Hepatic stellate cell (primary cell): ENCODE data around the gene TMEM234.

Source experiments
- DNase-seq: peaks from one replicate; pipeline ENCODE4 v3.0.0; 2011; ENCODE audit warnings: low spot score

Gene TMEM234

GRCh38 chr1:32239790-32240139, 17.6 kb upstream of the TMEM234 start:
- DNase-seq: no peak

- DNase-seq: no peak
Observed at GRCh38 chr1:32239337-32239736, 17.2 kb upstream of the TMEM234 start.

GRCh38 chr1:32234792-32235191, 12.6 kb upstream of the TMEM234 start:
- no peak for DNase-seq

- no peak for DNase-seq
Observed at GRCh38 chr1:32232558-32233304, 10.6 kb upstream of the TMEM234 start.

DNA sequence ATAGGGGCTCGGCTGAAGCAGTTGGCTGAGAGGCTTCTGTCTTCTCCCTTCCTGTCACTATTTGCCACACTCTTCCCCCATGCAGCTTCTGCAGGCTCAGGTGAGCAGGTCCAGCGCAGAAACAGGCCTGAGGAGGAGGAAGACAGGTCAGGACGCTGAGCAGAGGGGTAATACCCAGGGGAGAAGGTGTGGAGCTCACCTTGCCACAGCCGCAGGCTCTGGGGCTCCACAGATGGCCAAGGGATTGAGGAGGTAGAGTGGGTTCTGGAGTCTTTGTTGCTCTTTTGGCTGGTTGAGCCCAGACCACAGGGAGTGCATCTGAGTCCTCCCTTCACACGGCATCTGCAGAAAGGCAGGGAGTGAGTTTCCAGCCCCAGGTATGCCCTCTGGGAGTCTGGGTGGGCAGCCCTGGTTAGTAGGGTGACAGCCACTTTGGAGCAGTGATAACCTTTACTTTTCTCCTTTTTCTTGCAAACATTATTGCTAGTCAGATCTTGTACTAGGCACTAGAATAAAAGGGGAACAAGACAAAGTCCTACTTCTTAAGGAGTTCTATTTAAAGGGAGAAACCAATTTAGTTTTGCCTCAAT, 9.8 kb upstream of the TMEM234 start:
- no peak for DNase-seq

GRCh38 chr1:32228771-32229170, 6.6 kb upstream of the TMEM234 start:
- no peak for DNase-seq

DNA sequence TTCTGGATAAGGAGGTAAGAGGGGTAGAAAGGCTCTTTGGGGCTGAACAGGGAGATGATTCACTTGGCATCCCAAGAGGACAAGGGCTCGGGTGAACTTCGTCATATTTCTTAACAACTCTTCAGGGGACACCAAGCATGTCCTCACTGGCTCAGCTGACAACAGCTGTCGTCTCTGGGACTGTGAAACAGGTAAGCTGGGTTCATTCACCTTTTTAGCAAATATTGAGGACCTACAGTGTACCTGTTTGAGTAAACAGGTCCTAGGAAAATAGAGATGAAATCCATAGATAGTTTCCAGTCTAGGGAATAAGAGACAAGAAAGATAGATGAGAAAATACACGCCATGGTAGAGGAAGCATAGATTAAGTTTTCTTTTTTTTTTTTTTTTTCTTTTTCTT, 2.1 kb upstream of the TMEM234 start:
- no peak for DNase-seq

DNA sequence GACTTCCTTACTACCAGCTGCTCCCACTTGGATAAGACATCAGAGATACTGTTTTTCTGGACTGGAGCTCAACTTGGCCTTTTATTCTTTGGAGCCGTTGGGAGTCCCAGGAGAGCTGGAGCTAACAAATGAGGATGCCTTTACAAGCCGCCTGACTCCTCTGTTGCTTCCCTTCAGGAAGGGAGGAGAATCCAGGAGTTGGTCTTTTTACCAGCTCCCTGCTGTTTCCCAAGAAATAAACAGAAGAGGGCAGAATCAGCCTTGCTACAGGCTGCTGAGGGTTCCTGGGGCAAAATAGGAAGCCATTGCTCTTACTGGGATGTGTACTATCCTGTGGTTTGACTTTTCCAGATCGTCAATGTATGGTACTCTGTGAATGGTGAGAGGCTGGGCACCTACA, 1.5 kb upstream of the TMEM234 start:
- DNase-seq: no peak

GRCh38 chr1:32221581-32221979, 573 bp downstream of the TMEM234 start:
- DNase-seq: no peak

DNA sequence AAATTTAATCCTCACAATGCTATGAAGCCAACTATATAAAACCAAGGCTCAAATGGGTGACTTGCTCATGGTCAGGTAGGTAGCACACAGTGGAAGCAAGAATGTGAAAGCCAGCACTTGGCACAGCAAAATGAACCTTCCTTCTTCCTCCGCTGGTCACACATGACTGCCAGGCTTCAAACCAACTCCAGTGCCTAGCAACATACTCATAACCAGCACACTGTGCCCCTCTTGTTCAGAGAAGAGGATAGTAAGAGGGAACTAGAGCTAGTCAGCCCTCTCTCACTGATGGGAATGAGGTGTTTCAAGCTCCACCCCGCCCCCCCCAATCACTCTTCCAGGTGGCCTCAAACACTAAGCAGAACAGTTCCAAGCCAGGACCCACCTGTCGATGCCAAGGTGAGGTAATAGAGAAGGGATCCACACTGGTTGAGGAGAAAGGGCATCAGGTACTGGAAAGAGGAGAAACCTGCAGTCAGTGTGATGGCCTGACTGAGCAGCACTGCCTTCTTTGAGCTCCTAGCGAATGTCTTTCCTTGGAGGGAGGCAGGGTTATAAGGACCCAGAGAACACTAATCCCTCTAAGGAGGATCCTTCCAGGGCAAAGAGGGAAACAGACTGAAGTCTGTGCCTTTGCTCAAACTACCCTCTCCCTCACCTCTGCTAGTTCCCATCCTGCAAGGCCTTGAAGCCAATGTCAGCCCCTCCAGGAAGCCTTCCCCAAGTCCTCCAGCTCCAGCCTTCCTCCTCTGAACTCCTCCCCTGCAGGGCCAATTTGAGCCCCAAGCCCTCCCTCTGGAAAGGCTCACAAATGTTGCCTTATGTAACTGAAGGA, 1.2 kb downstream of the TMEM234 start:
- no peak for DNase-seq

DNA sequence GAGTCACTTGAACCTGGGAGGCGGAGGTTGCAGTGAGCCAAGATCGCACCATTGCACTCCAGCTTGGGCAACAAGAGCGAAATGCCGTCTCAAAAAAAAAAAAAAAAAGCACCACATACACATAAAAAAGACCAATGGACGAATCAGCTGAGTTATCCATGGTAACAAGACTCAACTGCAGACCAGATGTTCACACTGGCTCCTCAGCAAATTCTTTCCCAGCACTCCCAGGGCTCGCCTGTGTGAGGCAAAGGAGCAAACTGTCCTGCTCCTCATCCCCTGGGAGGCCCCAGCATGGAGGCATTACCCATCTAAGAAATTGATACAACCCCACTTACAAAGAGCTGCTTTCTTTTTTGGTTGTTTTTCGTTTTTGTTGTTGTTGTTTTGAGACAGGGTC, 3.1 kb downstream of the TMEM234 start:
- DNase-seq: no peak

- no peak for DNase-seq
Observed at GRCh38 chr1:32216566-32216965, 5.6 kb downstream of the TMEM234 start.

GRCh38 chr1:32215629-32216480, 6.3 kb downstream of the TMEM234 start:
- peak; percentile 84 for DNase-seq

DNA sequence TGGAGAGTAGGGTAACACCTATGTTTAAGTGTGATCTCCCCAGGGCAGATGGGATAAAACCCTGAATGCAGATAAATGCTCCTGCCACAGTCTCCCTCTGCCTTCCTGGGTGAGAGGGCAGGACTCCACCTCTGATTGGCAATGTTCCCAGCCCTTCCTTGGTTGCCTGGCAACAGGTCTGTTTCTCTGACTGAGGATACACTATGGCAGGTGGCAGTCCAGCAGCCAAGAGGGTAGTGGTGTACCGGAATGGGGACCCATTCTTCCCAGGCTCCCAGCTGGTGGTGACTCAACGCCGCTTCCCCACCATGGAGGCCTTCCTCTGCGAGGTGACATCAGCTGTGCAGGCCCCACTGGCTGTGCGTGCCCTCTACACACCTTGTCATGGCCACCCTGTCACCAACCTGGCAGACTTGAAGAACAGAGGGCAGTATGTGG, 13.2 kb downstream of the TMEM234 start, which contains the start of gene DCDC2B:
DCDC2B (plus strand) TSS at position 199 of the 438 bp plus-strand sequence; CDS start at position 204, 5 bp downstream.
- no peak for DNase-seq

- no peak for DNase-seq
Observed at GRCh38 chr1:32208469-32208868, 13.7 kb downstream of the TMEM234 start.

- DNase-seq: peak; percentile 95
Observed at GRCh38 chr1:32205401-32206370, 16.5 kb downstream of the TMEM234 start, which contains the start of gene IQCC. Gene IQCC, plus strand, starts transcription at chr1:32205671. Its CDS starts 11 bp downstream, at chr1:32205682.

GRCh38 chr1:32204943-32205361, 17.2 kb downstream of the TMEM234 start:
- no peak for DNase-seq

DNA sequence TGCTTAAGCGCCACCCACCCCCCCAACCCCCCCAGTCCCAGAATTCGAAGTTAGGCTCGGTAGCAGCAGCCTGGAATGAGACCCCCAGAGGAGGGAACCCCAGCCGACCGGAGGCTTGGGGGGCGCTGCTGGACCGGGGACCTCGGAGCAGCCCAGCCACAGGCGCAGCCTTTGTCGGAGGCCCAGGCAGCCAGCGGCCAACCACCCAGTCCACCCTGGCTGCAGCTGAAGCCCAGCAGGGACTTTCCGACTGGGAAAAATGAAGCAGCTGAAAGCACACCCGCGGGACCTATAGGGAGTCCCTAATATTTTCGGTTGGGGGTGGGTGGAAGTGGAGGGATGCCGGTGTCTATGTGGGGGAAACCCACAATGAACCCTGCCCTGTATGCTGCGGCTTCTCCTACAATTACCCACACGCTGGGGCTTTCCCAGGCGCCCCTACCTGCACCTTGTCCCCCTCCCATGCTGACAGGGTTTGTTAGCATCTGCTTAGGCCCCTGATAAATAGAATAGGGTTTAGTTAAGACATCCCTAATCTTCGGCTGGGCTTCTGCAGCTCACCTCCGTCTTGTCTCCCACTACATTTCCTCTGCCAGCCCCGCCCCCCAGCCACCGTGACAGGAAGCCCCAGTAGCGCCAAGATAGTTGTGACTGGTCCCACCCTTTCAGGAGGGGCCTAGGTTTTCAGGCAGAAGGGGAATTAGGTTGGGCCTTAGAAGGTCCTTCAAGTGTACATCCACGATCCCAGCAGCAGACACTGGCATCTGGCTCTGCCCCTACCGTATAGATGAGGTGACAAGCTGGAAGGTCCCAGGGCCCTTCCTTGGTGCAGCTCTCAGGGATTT, 20.9 kb downstream of the TMEM234 start:
- peak; percentile 78 for DNase-seq

GRCh38 chr1:32200226-32201010, 21.7 kb downstream of the TMEM234 start, which contains the start of gene CCDC28B:
Gene CCDC28B, plus strand, starts transcription at chr1:32200595. Its CDS starts 1,341 bp downstream, at chr1:32201936.
- peak; percentile 82 for DNase-seq
